HUDEP-2 (cell line): Measurements from ENCODE around the gene ADGRA1.

ENCODE experiments used
- DNase-seq, 76 experiments: peaks; one replicate each; lab custom pipeline; 2025; ENCODE audit not compliant: unreplicated experiment in 76 of 76; lab: John Stamatoyannopoulos, UW

The ADGRA1 gene

DNA sequence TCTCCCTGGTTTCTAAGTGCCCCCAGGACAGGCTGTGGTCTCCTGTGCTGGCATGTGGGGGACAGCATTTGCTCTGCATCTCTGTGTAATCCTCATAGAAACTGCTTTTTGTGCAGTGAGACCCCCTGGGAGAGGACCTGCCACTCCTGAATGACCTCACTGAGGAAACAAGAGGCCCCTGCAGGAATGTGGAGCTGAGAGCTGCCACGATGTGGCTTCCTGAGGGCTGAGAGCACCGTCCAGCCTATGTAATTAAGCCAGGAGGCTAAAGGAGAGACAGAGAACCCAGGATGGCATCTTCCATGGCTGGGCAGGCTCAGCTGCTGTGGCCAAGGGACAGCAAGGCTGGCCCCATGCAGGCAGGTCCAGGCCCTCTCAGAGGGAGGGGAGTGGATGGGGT is 32.3 kb upstream of the ADGRA1 start:
- no peak for DNase-seq

- DNase-seq = no peak
Observed at GRCh38 chr10:133056001-133056400, 31.7 kb upstream of the ADGRA1 start.

DNA sequence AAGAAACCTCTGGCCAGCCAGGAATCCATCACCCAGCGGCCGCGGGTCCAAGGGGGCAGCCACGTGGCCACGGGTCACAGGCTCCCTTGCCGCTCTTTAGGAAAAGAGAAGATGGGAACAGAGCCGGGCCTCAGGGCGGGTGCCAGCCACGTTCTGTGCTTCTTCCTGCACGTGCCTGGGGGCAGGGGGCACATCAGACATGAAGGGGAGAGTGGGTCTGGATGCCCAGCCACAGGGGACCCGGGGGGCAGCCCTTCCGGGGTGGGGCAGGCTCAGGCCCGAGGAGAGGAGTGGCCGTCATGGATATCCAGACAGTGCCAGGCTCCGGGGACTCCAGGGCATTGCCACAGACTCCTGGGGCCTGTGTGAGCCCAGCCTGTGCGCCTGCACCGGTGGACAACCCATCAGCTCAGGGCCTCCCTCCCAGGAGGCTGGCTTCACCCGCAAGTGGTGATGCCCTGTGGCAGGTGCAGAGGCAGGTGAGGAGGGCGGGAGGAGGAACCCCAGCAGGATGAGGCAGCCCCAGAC is 31.0 kb upstream of the ADGRA1 start:
- no peak for DNase-seq

DNA sequence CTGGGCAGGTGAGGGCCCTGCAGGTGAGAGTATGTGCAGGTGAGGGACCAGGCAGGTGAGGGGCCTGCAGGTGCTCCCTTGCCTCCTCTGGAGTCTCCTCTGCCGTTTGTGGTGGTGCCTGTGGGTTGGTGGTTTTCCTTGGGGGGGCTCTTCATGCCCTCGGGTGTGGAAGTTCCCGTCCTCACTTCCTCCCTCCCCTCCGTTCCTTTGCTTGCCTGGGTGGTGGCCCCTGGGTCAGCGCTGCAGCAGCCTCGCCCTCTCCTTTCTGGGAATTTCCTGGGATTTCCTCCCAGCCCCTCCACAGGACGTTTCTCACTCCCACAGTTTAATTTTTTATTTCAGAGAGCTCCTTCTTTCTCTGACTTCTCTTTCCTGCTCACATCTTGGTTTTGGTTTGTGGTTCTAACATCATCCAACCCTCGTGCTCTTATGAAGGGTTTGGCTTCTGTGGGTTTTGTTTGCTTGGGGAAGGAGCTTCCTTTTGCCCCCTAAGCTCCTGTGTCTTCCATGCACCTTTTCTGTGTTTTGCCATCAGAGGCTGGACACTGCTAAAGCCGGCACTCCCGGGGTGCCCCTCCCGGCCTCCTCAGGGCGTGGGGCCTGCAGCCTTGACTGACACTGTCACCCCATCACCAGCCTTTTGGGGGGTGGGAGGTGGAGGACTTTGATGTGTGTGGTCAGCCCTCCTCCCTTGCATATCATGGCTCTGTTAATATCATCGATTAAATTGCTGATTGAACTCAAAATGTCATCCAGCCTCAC is 29.2 kb upstream of the ADGRA1 start:
- no peak for DNase-seq

GRCh38 chr10:133059093-133059470 is 28.6 kb upstream of the ADGRA1 start:
- no peak for DNase-seq

DNA sequence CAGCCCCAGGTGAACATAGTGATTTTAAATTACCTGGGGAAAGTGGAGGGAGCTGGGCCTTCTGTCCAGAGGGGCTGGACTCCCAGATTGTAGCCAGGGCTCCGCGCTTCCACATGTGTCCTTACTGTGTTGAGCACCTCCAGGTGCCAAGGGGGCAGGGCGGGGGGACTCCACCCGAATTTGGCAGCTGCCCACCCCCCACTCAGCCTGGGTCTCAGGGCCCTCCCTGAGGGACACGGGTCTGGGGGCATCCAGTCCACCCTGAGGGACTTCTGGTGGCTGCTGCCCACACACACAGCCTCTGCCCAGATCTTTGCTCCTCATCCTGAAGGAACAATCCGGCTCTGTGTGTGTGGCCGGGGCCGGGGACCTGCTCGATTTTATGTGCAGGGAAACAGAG is 28.2 kb upstream of the ADGRA1 start:
- no peak for DNase-seq

GRCh38 chr10:133060022-133060421 is 27.7 kb upstream of the ADGRA1 start:
- DNase-seq = no peak

GRCh38 chr10:133060466-133060865 is 27.3 kb upstream of the ADGRA1 start:
- DNase-seq = no peak

DNA sequence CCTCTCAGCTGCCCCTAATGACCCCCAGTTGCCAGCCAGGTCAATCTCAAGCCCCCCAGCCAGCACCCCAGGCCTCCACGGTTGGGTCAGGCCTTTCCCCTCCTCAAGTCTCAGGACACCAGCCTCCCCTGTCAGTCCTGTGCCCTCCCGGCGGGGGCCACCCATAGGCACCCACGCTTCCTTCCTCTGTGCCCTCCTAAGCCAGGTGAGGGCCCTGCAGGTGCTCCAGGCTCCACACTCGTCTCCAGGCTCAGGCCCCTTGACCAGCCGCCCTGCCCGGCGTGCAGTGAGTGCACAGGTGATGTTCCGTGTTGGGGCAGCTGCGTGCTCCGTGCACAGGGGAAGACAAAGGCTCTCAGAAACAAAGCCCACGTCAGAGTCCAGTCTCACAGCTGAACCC is 26.8 kb upstream of the ADGRA1 start:
- DNase-seq = no peak

DNA sequence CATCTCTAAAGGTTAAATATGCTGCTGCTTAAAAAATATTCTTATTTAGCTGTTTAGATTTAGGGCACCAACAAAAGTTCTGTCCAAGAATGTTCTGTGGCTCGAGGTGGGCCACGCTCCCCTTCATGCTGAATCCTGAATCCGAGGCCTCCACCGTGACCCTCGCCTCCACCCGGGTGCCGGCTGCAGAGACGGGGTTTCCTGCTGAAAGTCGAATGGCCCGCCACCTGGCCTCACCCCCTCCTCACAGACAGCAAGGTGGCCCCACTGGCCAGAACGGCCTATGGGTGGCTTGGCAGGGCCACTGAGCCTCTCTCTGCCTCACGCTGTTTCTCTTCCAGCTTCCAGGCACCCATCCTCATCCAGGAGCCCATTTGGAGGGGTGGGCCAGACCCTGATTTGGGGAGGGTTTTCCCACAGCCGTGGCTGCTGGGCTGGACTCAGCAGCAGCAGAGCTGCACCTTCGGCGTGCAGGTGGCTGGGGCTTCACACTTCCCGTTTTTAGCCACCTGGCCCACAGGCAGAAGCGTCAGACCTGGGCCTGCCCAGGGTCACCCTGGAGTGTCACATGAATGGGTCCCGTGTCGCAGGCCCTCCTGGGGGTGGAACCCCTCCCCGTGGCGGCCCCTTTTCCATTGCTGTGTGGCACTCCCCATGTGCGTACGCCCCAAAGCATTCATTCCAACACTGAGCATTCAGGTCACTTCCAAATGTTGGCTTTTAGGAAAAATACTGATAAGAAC is 26.3 kb upstream of the ADGRA1 start:
- DNase-seq = no peak

- DNase-seq = no peak
Observed at GRCh38 chr10:133062085-133062484, 25.6 kb upstream of the ADGRA1 start.

DNA sequence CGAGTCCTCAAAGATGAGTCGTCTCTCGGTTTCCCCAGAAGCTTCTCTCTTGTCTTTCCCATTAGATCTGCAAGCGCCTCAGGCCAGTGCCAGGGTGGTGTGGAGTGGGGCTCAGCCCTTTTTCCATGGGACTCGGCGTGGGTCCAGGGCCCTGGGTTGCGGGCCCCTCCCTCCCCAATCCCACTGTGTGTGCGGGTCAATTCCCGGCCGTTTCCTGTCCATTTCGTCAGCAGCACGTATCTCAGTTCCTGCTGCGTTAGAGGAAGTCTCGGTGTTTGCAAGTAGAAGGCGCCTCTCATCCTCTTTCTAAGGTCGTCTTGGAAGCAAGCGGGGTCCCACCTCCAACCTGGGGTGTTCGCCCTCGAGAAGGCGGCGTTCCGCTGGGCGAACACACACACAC is 25.1 kb upstream of the ADGRA1 start:
- no peak for DNase-seq

DNA sequence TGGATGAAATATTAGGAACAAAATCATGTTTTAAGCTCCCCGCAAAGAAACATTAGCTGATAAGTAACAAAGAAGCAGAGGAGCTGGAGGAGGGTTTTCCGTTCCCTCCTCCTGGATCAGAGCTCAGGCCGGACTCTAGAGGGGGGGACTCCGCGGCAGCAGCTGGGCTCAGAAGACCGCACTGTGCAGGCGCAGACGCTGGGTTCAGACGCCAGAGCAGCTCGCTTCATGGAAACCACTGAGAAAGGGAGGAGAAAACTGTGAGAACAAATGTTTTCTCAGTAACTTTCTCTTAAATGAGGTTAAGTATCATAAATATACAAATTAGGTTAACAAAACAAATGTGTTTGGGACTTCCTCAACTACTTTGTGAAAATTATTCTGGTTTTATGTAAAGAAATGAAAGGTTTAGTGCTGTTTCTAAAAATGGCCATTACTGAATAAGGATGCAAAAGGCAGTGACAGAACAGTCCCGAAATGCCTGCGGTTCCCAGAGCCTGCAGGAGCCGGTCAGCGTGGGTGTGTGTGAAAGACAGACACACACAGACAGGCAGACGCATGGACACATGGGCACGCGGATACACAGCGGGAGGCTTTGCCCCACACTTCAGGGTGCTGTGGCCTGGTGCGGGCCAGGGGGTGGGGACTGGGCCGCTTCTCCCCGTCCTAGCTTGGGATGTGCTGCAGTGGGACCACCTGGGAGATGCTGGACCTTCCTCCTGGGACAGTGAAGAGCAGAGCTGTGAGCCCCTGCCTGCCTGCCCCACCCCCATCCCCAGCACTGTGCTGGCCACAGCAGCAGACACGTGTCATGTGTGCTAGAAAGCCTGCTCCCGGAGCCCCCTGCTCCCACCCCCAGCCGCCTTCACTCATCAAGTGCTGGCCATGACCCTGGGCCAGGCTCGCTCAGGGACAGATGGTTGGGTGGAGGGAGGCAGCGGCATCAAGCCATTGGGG is 20.3 kb upstream of the ADGRA1 start:
- DNase-seq = no peak

- no peak for DNase-seq
Observed at GRCh38 chr10:133068111-133069032, 19.4 kb upstream of the ADGRA1 start.

DNA sequence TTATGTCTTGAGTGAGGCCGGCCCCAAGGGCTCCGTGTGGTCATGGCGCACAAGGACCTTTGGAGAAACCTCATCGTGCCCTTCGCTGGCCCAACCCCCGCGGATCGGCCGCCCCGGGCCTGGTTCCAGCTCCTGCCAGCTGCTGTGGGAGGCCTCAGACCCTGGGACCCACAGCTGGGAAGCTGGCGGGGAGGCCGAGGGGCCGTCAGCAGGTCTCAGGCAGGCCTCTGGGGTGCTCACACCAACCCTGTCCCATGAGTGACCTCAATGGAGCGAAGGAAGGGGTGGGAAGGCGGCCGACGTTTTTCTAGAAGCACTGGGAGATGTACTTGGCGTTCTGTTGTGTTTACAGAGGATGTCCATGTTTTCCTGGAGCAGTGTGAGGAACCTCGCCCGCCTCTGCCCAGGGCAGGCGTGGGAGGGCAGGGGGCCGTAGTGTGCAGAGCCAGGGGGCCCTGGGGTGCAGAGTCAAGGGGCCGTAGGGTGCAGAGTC is 18.6 kb upstream of the ADGRA1 start:
- no peak for DNase-seq

- no peak for DNase-seq
Observed at GRCh38 chr10:133070405-133070804, 17.3 kb upstream of the ADGRA1 start.

DNA sequence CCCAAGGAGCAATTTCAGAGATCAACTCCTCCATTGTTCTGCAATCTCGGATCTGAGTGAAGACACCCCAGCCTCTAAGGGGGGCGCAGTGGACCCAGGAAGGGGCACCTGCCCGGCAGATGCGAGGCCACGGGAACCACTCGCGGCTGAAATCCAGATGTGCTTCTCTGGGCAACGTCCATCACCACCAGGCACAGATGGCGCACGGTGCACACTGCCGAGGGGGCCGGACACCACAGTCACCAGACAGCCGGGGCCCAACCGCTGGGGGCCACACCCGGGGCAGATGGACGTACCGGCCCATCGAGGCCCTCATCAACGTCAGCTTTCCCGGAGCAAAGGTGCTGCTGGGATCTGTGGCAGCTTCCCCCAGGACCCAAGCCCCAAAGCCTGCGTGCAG is 16.9 kb upstream of the ADGRA1 start:
- DNase-seq = no peak

DNA sequence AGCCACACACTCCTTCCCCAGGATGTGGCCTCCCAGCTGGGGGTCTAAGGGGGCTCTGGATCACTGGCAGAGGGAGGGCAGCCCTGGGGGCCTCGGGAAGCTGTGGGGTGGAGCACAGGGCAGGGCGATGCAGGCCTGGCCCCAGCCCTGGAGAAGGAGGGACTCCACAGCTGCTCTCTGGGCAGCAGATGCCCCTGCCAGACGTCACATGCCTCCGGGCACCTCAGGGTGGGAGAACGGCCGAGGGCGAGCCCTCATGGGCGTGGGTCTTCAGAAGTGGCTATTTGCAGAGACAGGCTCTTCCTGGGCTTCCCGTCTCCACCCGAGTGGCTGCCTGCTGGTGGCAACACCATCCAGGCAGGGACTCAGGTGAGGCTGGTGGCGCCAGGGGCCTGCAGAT is 16.0 kb upstream of the ADGRA1 start:
- no peak for DNase-seq

- no peak for DNase-seq
Observed at GRCh38 chr10:133072196-133072595, 15.5 kb upstream of the ADGRA1 start.
